T-helper 2 cell (primary cell): ENCODE measurements around the gene PSMD5.

Source experiments
- DNase-seq, 5 experiments: peaks; one replicate each; pipeline versions ENCODE4 v3.0.0 to v3.0.0-alpha.2; 2012 to 2022

Gene PSMD5

DNA sequence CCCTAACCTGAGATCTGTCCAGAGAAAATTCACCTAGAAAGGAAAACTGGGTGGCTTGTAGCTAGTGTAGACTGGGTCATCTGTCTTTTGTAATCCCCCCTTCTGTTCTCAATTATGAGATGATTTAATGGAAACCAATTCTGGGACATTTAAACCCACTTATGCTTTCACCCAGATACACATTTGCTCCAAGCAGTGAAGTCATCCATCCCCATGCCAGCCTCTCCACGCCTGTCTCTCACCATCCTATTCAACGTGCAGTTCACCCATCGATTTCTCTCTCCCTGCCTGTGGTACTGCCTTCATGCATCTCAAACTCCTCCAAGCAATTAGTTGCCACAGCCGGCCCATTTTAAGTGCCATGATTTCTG, 32.5 kb upstream of the PSMD5 start:
- no peak for DNase-seq

DNA sequence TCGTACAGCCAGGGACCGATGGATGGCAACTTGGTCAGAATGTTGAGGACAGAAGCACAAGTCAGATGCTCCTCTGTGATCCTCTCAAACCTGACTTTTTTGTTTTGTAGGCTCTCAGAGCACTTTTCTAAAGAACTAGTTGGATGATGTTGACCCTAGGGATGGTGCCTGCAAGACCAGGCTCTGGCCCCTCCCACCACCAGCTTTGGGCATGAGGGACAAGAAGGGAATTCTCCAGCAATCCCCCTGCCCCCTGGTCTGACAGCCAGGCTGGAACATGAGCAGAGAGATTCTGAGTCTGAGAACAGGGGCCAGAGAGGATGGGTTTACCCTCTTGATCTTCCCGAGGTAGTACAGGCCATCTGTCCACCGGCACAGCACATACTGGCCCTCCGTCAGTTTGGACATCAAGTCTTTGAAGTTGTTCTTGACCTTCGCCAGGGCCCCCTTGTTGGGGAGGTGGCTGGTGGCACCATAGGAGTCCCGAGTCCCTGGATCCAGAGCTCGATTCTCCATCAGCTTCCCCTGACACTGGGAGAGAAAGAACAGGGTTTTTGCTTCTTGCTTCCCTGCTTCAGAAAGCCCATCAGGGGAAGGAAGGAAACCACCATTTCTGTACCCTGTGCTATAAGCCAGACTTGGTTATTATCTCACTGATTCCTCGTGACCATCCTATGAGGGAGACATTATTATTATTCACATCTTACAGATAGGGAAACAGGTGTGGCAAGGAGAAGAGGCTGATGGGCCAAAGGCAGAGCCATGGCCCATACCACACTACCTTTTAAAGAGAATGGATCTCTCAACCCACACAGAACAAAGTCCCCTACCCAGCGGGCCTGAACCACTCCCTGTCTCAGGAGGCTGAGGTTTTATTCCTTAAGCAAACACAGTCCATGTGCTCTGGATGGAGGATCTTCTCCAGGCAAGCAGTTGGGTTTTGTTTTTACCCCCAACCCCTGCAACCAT, 31.8 kb upstream of the PSMD5 start:
- DNase-seq = no peak

DNA sequence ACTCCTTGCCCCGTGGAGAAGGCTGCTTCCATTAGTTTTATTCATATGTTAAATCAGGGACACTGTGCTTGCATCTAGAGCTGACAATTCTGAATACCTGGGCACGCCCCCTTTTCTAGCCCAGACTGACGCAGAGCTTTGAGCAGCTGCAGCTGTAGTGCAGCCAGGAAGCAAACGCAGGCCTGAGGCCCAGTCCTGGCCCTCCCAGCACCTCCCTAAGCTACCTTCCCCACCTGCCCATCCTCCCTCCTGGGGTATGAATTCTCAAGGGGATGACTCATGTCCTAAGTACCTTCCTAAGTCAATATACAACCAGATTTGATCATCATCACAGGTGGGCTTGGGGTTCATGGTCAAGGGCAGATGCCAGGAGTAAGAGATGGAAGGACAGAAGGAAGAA, 30.8 kb upstream of the PSMD5 start:
- DNase-seq = peak in 1 of 5 experiments; percentile 38

DNA sequence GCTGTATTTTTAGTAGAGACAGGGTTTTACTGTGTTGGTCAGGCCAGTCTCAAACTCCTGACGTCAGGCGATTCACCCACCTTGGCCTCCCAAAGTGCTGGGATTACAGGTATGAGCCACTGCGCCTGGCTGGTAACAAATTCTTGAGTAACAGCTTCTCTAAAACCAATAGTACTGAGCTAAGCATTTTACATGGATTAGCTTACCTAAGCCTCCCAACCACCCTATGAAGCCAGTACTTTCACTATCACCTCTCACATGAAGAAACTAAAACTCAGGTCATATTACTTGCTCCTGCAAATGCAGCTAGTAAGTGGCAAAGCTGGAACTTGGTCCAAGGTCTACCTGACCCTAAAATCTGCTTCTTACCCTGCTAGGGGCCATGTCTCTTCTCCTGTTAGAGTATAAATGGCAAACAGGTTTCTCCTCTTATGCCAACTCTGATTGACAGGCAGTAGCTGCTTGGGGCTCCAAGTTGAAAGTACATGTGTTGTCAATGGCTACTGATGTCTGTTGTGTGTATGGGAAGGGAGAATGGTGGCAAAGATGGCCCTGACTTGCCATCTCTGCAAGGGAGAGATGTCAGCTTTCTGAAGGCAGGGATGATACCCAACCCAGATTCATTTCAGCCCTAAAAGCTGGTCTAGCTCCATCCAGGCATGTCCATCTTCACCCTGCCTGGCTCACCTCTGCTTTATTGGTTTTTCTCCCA, 30.2 kb upstream of the PSMD5 start:
- DNase-seq = peak in 1 of 5 experiments; percentile 62

DNA sequence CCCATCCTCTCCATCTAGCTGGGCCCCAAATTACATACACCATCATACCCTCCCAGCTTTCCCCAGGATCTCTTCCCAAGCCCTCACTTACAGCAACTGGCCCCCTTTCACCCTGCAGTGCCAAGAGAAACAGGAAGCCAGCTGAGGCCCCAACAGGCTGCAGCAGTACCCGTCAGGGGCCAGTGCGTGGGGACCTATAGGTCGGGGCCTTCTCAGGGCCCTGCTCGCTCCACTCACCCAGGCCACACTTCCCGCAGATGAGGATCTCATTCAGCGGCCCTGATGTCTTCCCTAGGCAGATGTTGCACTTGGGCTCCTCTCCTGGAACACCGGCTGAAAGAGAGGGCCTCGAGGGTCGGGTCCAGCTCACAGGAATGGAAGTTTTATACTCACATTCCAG, 27.5 kb upstream of the PSMD5 start:
- no peak for DNase-seq

DNA sequence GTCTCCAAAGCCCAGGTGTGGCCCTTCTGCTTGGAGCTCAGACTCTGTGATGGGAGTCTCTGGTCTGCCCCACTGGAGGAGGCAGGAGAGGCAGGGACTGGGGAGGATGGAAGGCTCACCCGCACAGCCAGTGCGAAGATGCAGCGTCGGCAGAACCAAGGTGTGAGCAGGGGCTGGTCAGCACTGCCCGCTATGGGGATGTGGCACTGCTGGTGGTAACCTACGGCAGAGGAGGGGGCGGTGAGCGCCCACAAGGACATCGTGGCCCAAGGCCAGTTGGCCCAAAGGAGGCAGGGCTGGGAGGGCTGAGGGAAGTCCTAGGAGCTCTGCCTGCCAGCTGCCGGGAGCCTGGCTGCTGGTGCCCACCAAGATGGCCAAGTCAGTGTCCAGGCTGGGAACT, 27.0 kb upstream of the PSMD5 start:
- DNase-seq = no peak

DNA sequence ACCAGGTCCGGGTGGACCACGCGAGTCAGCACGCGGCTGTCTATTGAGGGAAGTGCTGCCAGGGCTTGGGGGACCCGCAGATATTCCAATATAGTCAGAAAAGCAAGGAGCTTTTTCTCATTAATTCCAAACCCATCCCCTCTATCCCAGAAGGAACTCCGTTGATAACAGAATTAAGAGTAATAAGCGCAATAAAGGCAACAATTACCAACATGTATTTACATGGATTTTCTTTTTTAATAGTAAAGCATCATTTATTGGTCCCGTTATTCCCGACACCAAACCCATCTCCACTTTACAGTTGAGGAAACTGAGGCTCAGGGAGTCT, 26.6 kb upstream of the PSMD5 start:
- DNase-seq = no peak

DNA sequence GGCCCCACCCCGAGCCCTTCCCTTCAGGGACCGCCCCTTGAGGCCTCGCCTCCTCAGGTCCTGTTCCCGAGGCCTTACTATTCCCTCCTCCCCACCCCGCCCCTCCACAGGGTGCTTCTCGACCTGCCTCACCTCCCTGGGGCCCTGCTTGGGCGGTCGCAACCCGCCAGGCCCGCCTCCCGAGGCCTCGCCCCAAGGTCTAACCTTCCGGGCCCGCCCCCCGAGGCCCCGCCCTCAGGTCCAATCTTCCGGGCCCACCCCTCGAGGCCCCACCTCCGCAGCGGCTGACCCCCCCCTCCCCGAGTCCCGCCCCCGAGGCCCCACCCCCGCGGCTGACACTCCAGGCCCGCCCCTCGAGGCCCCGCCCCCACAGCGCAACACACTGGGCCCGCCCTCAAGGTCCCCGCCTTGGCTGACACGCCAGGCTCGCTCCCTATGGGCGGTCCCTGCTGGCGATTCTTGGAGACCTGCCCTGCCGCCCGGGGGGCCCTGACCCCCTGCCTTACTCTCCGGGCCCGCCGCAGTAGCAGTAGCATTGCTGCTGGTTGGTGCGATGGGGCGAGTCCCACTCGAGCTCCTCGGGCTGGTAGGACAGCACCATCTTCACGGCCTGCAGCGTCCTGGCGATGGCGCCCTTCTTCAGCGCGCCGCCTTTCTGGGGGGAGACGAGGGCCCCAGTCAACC, 26.1 kb upstream of the PSMD5 start:
- peak; percentile 91 to 99 (median 96) for DNase-seq

DNA sequence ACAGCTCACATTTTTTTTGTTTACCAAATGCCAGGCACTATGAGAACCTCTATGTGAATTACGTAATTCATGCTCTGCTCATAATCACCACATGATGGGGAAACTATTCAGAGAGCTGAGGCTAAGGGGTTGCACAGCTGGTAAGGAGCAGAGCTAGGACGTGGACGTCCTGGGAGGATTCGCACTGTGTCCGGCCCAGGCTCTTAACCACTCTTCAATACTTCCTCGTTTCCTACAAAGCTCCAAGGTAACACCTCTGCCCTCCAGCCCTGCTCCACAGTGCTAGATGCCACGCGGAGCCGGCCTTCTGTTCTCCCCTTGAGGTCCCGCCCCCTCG, 25.6 kb upstream of the PSMD5 start:
- no peak for DNase-seq

DNA sequence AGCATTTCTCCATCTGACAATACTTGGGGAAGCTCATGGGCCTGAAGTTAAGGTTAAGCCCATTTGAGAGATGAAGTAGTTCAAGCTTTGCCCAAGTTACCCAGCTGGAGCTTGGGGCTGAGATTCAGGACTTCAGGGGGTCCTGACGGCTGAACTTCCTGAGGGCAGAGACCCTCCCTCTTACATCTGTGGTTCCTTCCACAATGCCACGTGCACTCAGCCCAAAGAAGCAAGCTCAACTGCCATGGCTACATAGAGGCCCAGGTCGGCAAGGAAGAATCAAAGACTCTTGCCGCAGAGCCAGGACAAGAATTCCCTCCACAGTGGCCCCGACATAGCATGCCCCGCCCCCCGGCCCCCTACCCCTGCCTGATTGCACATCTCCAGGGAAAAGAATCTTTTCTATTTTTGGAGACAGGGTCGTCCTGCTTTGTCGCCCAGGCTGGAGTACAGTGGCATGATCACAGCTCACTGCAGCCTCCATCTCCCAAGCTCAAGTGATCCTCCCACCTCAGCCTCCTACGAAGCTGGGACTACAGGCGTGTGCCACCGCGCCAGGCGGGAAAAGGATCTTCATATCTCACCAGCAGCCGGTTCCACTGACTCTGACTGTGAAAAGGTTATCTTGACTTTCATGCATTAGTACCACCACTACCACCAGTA, 25.1 kb upstream of the PSMD5 start:
- DNase-seq = no peak

DNA sequence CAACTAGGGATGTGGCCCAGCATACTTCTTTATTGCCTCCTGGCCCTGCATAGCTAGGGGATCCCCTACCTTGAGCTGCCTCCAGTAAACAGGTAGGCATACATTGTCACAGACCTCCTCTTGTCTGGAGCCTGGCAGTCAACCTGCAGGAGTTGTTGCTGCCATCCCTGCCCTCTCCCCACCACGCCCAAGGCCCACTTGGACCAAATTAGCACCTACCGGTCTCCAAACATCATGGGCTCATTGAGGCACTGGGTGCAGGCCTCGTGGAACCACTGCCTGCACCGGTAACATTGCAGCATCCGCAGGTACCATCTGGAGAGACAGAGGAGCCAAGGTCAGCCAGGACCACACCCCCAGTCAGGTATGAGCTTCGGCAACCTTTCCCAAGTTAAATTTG, 23.9 kb upstream of the PSMD5 start:
- no peak for DNase-seq

DNA sequence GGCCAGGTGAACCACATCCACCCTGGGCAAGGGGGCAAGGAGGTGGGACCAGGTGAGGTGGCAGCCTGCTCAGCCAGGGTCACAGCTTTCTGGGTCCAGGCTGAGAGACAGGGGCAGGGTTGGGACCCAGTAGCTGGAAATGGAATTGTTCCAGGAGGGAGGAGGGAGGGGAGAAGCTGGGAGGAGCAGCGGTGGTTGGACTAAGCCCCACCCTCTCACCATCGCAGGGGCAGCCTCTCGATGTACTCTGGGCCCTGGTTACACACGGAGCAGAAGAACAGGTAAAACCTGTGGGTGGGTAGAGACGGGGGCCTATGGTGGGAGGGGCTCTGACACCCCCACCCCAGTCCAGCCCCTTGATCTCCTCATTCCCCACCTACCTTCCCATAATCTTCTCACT, 23.1 kb upstream of the PSMD5 start:
- DNase-seq = no peak

DNA sequence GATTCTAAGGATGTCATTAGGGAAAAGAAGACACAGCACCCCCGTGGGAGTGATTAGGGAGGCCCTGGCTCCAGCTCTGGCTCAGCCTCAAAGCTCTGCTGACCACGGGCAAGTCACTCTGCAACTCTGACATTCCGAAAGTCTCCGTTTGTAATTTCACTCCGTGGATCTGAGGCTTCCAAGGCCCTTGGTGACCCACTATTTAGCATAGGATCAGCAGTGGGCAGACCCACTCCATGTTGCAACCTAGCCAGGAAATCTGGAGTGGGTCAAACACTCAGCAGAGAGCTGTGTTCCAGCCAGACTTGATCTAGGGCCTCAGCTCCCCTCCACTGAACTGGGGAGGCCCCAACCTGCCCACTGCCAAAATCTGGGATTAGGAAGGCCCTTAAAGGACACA, 22.5 kb upstream of the PSMD5 start:
- DNase-seq = no peak

DNA sequence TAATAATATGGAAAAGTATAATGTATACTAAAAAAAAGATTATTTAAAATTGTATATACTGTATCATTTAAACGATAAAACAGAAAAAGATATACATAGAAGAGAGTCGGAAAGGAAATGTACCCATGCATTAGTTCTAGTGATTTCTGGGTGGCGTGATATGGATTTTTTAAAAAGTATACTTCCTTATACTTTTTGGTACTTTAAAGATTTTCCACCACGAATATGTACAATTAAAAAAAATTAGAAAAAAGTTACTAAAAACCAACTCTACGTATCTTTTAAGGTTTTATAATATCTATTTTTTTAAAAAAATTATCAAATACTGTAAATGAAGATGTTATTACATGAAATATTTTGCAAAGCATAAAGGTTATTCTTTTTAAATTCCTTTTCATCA, 22.0 kb upstream of the PSMD5 start:
- DNase-seq = no peak

DNA sequence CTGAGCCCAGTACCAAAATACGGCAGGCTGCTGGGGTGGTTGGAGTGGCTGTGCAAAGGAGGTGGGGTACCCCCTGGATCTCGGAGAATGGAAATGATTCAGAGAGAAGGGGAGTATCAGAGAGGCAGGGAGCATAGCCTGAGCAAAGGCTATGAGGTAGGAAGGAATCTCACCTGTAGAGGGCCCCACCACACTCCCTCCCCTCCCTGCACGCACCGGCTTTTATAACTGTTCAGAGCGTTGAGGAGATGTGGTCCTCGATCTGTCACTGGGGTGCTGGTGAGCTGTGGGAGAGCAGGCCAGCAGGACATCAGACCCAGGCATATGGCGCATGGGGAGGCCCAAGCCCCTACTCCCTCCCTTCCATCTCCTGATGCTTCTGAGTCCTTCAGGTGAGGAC, 21.1 kb upstream of the PSMD5 start:
- no peak for DNase-seq

DNA sequence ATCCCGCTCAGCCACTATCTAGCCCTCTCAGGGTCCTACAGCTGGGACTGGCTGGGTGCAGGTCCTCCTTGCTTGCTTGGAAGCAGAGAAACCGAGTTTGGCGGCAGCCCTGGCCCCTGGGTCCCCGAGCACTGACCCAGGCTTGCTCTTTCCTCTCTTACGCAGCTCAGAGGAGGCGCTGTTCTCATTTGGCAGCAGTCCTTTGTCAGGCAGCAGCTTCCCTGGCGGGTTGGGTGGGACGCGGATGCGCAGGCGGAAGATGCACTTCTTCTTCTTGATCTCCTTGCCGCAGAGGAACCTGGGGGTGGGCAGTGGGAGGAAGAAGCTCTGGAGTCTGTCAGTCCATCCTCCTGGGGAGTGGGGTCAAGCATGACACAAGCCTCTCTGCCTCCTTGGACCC, 19.7 kb upstream of the PSMD5 start:
- DNase-seq = no peak

DNA sequence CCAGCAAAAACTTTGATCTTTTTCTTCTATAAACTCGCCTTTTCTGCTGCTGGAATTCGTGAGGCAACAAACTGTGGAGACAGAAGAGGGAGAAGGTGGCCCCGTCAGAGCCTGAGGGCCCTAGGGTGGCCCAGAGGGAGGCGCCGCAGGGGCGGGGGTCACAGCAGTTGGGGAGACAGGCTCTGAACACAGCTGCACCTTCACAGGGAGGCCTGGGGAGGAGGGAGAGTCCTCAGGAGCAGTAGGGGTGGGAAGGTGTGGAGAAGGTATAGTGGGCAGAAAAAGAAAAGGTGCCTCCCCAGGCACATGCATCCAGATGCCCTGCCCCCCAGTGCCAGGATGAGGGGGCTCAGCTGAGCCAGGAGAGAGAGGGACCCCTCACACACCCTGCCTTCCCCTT, 19.2 kb upstream of the PSMD5 start:
- DNase-seq = no peak

DNA sequence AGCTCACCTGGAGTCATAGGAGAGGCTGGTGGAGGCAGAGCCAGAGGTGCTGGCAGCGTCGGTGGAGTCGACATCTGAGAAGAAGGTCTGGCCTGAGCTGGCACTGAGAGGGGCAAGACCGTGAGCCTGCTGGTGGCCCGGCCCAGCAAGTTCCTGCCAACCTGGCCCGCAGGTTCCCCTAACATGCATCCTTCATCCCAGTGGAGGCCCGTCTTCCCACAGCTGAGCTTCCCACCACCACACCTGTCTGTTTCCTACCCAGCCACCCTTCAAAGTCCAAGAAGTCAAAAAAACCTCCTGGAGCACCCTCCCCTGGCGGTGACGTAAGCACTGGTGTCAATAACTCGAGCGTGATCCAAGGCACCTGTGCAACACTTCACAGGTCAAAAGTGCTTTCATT, 17.4 kb upstream of the PSMD5 start:
- DNase-seq = no peak

DNA sequence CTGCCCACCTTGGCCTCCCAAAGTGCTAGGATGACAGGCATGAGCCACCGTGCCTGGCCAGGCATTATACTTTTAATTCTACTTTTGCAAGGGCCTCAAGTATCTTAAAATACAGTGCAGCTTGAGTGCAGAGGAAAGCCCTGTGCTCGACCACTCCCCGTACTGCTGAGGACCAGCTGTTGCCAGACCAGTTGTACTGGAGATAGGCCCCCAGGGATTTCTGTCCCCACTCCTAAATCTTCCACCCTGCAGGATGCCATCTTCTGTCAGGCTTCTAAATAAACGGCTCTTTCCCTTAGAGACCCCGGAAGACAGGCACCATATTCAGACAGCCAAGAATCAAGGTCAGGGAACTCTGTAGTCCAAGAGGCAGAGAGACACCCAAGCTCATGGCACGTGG, 16.6 kb upstream of the PSMD5 start:
- DNase-seq = no peak

DNA sequence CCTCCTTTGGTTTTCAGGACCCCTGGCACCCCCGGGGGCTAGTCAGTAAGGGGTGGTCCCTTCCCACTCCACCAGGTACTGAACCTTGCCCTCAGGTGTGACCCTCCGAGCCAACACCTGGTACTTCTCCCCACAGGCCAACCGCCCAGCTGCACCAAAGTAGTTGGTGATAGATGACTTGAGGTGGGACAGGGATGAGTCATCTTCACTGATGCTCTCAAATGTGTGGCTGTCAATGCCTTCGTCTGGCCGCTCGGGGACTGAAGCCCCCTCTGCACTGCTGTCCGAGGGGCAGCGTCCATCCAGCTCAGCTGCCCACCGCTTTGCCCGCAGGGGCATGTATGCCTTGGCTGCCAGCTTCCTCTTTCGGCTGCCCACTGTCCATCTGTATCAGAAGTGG, 15.2 kb upstream of the PSMD5 start:
- DNase-seq = no peak

DNA sequence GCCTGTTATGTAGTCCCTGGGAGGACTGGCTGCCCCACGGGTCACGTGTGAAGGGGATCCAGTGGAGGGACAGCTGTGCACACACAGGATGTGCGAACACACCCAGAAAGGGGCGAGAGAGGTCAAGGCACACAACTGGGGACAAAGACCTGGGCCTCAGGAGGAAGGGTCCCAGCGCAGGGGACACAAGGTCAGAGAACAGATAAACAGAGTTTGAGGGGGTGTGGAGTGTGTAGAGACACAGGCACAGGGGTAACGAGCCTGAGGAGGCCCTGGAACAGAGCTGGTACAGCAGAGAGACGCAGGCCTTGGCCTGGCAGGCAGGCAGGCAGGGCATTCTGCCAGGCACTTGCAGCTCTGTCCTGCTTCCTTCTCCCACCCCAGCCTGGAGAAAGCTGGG, 14.8 kb upstream of the PSMD5 start:
- no peak for DNase-seq

DNA sequence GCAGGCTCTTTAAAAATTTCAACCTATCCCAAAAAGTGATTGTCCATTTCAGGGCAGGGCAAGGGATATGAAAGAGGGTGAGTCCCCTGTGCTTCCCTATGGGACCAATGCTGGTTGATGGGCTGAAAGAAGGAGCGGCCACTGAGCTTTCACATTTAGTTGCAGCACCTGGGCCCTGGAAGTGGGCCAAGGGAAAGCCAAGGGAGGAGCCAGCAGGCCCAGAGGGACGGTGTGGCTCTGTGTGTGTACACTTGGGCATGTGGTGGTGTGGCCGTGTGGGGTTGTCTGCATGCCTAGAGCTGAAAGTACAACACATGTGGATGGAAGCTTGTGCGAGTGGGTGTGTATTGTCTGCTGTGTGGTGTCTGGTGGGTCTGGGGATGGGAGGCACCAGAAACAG, 14.0 kb upstream of the PSMD5 start:
- no peak for DNase-seq
